NK-92 treated with Interleukin-12 subunit alpha and Interleukin-12 subunit beta, amount 100 ng/mL, for 24 hours (cell line): ENCODE measurements around the gene NR1H3.
"Not testable (repeated sequence)": the region's sequence is repeated elsewhere in the genome, so short reads cannot be mapped to it uniquely, and the experiment has no call there.

Source experiments
- DNase-seq: peaks from one replicate; lab custom pipeline; 2025; lab: John Stamatoyannopoulos, UW

NR1H3 gene

DNA sequence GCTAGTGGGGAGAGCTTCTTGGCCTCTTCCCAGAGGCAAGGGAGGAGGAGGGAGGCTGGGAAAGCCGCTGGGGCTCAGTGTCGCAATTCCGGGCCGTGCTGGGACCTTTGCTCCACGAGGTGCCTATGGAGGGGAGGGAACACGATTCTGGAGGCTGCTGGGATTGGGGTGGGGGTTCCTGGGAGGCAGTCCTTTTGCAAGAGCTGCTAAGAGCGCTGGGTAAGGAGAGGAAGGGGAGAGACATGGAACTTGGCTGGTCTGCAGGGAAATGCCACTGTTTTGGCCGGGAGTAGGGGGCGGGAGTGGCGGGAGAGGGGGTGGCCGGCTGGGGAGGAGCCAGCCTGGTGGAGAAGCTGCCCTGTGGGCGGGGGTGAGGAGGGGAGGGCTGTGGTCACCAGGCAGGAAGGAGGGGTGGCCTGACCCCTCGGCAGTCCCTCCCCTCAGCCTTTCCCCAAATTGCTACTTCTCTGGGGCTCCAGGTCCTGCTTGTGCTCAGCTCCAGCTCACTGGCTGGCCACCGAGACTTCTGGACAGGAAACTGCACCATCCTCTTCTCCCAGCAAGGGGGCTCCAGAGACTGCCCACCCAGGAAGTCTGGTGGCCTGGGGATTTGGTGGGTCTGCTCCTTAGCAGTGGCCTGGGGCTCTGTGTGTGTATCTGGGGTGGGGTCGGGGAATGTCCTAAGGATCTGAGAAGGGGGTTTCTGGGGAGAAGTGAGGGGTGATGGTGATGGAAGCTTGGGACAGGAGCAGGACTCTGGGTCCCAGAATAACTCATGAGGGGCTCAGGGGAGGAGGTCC lies at the start of gene NR1H3:
TSS of gene NR1H3 (plus strand) at position 480 of the 800 bp plus-strand sequence. CDS start 1,221 bp downstream, outside the sequence.
- DNase-seq = no peak

DNA sequence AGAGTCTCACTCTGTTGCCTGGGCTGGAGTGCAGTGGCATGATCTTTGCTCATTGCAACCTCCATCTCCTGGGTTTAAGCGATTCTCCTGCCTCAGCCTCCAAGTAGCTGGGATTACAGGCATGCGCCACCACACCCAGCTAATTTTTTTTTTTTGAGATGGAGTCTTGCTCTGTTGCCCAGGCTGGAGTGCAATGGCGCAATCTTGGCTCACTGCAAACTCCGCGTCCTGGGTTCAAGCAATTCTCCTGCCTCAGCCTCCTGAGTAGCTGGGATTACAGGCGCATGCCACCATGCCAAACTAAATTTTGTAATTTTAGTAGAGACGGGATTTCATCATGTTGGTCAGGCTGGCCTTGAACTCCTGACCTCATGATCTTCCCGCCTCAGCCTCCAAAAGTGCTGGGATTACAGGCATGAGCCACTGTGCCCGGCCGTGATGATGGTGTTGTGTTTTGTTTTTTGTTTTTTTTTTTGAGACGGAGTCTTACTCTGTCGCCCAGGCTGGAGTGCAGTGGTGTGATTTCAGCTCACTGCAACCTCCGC lies 49.7 kb upstream of the NR1H3 start:
- not testable (repeated sequence) for DNase-seq

DNA sequence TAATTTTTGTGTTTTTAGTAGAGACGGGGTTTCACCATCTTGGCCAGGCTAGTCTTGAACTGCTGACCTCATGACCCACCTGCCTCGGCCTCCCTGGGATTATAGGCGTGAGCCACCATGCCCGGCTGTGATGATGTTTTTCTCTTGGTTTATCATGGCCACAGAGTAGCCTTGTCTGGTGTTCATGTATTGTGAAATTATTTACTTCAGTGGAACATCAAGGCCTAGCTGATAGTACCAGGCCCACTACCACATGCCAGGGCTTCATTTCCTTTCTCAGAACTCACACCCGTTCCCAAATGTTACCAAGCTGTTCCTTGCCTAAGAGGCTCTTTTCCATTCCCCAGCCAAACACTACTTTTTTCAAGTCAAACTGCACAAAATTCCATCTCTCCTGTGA lies 49.2 kb upstream of the NR1H3 start:
- no peak for DNase-seq

GRCh38 chr11:47212938-47213337 lies 44.9 kb upstream of the NR1H3 start:
- DNase-seq = no peak

GRCh38 chr11:47213950-47214565 lies 43.7 kb upstream of the NR1H3 start:
- peak; percentile 81 for DNase-seq

- DNase-seq = no peak
Observed at GRCh38 chr11:47215366-47215910, 42.4 kb upstream of the NR1H3 start.

DNA sequence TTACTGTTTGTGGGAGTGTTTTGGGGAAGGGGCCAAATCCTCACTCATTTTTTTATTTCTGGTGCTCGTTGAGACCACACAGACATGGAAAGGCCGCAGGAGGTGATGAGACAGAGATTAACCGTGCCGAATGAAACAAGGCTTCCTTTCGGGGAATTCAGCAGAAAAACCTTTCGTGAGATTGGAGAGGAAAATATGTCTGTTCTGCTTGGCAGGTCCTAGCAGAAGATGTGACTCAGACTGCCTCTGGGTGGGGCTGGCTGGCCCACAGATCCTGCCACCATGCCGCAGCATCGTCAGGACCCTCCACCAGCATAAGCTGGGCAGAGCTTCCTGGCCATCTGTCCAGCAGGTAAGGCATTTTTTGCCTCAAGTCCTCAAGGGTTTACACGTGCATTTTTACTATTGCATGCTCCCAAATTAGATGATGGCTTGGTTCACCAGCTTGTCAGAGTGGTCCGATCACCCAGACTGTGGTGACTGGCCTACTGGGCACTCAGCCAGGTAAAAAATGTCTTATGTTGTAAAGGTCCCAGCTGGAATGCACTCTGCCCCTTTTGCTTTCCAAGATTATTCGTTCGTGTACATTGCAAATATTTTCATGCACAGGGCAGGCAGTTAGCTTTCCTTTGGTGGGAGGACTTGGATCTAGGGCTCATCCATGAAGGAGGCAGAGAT lies 41.5 kb upstream of the NR1H3 start:
- DNase-seq = no peak

DNA sequence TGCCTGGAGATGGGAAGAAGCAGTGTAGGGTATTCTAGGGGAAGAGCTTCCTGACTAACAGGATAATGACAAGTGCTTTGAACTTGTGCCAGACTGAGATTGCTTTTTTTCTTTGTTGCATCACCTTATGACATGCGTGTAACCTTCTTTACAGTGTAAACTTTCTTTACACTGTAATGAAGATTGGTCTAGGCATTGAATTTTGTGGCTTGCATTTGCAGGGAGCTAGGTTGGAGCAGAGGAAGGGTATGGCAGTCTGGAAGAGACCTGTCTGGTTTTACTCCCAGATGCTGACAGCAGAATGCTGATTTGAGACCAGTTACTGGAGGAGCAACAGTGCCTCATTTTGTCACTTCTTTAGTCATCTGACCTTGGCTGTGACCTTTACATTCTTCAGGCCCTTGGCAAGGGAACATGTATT lies 37.4 kb upstream of the NR1H3 start:
- DNase-seq = no peak

DNA sequence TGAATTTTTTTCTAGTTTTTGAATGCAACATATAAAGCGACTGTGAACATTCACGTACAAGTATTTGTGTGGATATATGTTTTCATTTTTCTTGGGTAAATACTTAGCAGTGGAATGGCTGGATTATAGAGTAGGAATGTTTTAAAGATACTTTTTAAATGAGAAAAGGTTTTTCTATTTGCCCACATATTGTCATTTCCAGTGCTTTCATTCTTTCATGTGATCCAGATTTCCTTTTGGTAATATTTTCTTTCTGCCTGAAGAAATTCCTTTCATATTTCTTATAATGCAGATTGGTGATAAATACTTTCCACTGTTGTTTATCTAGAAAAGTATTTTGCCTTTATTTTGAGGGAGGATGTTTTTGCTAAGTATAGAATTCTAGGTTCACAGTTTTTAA lies 35.1 kb upstream of the NR1H3 start:
- DNase-seq = no peak

GRCh38 chr11:47225552-47226400 lies 32.0 kb upstream of the NR1H3 start:
- DNase-seq = no peak

GRCh38 chr11:47229161-47229560 lies 28.6 kb upstream of the NR1H3 start:
- no peak for DNase-seq

DNA sequence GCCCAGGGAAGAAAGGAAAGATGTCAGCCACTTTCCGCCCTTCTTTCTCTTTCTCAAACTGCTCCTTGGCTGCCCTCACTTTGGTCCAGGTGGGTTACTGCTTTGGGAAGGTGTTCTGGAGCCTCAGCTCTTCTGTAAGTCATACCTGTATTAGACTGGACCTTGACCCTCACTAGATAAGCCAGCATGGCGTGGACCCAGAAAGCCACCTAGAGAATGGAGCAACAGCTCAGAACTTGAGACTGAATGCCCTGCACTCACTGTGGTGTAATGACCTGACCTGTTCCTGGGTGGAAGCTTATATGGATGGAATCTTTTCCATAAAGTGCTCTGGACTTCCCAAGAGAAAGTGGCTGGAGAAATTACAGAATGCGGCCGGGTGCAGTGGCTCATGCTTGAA lies 24.7 kb upstream of the NR1H3 start:
- DNase-seq = no peak

DNA sequence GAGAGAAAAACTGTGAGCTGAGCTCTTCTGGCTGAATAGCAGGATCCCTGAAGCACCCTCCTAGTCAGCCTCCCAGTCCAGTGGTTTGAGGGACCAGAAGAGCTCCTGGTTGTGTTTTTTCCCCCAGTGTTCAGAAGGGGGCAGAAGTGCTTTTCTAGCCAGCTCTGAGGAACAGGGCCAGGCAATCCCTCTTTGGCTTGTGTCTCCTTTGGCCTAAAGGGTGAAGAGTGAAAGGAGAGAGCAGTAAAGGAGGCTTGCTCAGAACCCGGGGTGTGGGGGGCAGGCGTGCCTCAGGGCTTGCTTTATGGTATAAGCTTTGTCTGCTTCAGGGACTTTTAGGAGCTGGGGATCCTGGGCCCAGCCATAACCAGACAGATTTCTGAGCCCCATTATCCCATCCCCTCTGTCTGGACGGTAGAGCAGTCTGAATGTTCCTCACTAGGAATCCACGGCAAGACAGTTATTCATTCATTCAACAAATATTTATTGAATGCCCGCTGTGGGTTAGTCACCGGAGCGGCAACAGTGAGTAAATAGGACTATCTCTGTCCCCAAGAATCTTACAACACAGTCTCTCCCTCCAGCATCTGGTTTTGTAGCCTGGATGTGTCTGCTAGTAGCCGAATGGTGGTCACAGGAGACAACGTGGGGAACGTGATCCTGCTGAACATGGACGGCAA lies 23.7 kb upstream of the NR1H3 start:
- no peak for DNase-seq

GRCh38 chr11:47234669-47235100 lies 23.1 kb upstream of the NR1H3 start:
- DNase-seq = no peak

- no peak for DNase-seq
Observed at GRCh38 chr11:47235163-47235562, 22.6 kb upstream of the NR1H3 start.

- no peak for DNase-seq
Observed at GRCh38 chr11:47236482-47236881, 21.3 kb upstream of the NR1H3 start.

GRCh38 chr11:47239852-47240251 lies 17.9 kb upstream of the NR1H3 start:
- DNase-seq = no peak

DNA sequence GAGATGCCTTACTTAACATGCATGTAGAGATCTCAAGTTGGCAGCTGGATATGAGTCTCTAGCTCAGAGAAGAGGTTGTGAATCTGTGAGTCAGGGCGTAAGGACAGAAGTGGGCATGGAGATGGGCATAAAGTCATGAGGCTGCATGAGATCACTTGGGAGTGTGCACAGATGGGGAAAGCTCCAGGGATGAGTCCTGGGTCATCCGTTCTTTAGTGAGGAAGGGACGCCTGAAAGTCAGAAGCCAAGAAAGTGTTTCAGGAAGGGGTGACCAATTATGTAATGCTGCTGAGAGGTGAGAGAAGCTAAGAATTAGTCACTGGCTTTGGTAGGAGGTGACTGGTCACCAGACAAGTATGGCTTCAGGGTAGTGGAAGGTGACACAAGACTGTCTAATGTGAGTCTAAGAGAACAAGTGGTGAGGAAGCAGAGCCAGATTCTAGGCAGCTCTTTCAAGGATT lies 15.9 kb upstream of the NR1H3 start:
- no peak for DNase-seq

- no peak for DNase-seq
Observed at GRCh38 chr11:47242596-47243192, 15.1 kb upstream of the NR1H3 start.

DNA sequence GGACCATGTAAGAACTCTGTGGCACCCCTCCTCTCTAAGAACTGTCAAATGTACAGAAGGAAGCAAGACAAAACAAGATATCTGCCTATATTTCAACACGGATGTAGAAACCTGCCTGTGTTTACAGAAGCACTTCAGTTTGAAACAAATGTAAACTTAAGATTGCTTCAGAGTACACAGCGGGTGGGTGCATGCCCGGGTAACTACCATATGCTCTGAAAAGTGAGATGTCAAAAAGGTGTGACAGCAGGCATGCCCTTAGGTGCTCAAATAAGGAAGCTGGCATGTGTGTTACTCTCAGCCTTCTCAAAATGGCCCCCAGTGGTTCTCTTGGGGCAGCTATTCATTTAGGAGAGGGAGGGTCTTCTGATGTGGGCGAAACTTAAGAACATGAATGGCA lies 14.3 kb upstream of the NR1H3 start:
- no peak for DNase-seq
